ENCODE results near the gene TK2. TPM values are rescaled to one million over a fixed set of nuclear protein-coding genes. Genes with fewer than 3 reads are reported as not detected.
A peak's percentile ranks its signal among the peaks of the same experiment; 100 is the strongest.

TK2 gene
- total and polyA plus RNA-seq, 8 donors, result 31.4 to 41.2 (median 34.8) TPM

DNA sequence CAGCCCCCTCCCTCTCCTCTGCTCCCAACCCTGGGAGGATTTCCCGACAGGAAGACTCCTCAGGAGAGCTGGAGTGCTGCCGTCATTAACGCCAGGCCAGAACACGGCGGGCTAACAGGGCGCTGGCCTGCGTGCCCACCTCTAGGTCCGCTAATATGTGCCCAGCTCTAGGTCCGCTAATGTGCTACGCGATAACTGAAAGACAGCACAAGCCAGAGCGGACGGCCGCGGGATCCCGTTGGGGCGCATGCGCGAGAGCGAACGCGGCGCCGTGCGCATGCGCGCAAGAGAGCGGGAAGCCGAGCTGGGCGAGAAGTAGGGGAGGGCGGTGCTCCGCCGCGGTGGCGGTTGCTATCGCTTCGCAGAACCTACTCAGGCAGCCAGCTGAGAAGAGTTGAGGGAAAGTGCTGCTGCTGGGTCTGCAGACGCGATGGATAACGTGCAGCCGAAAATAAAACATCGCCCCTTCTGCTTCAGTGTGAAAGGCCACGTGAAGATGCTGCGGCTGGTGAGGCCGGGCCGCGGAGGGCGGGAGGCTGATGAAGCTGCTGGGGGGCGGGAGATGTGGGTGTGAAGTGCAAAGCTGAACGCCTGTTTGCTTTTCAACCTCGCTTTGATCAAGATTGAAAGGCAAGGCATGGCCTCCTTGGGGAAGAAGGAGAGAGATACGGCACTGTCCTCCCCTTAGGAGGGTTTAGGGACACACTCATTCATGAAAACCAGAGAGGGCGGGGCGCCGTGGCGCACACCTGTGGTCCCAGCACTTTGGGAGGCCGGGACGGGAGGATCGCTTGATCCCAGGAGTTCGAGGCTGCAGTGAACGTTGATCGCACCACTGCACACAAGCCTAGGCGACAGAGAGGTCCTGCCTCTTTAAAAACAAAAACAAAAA, 2.6 kb upstream of the TK2 start, which contains the start of gene CKLF:
Gene CKLF, plus strand, starts transcription at position 291 of the 892 bp plus-strand sequence. Its CDS starts 140 bp downstream, at position 431.
- Histone ChIP-seq H3K9me3 (no peaks in the 10 kb centered on the region), H3K4me3 (peak within 1 kb of the TSS; percentile 77 to 91), H3K27ac (peak within 1 kb of the TSS; percentile 96 to 98), H3K27me3 (no peaks in the 10 kb centered on the region), H3K4me1 (peaks cover 24 to 90% of the 10 kb centered on the region in 2 donors), H3K36me3 (peaks cover 0 to 7% of the 10 kb centered on the region in 2 donors)
- TF ChIP-seq, protein P1, sequence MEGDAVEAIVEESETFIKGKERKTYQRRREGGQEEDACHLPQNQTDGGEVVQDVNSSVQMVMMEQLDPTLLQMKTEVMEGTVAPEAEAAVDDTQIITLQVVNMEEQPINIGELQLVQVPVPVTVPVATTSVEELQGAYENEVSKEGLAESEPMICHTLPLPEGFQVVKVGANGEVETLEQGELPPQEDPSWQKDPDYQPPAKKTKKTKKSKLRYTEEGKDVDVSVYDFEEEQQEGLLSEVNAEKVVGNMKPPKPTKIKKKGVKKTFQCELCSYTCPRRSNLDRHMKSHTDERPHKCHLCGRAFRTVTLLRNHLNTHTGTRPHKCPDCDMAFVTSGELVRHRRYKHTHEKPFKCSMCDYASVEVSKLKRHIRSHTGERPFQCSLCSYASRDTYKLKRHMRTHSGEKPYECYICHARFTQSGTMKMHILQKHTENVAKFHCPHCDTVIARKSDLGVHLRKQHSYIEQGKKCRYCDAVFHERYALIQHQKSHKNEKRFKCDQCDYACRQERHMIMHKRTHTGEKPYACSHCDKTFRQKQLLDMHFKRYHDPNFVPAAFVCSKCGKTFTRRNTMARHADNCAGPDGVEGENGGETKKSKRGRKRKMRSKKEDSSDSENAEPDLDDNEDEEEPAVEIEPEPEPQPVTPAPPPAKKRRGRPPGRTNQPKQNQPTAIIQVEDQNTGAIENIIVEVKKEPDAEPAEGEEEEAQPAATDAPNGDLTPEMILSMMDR (IDR thresholded peaks at IDR 0.05), result no peak
- intact Hi-C loops (cut with DNase I), result no loop called here
- DNase-seq (peak; percentile 88 to 97 (median 94)), ATAC-seq (peak; percentile 85)

DNA sequence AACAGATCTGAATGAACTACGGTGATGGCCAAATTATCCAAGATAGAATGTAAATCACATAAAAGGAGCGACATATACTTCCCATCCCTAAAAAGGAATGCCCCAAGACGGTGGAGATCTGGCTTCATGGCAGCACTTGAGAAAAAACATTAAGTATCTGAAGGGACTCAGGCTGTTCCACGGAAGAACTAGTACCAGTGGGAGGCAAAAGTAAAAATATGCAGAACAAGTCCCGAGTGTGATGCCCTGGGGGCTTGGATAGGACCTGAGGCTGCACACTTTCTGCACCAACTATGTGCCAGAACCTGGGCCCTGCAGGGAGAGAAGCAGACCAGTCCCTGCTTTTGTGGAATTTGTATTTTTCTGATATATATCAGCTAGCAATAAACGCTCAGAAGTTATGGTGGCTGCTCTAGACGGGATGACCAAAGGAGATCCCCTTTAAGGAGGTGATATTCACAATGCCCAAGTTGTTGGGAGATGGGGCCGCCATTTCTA, 1.9 kb upstream of the TK2 start:
- Histone ChIP-seq H3K36me3 (no peaks in the 10 kb centered on the region), H3K9me3 (no peaks in the 10 kb centered on the region), H3K4me3 (peak overlapping the region; percentile 77 to 91), H3K27me3 (no peaks in the 10 kb centered on the region), H3K4me1 (peaks cover 24 to 84% of the 10 kb centered on the region in 2 donors), H3K27ac (peak overlapping the region; percentile 96 to 98)
- no peak for ATAC-seq
- TF ChIP-seq, protein P1 (IDR thresholded peaks at IDR 0.05), result no peak
- intact Hi-C loops (cut with DNase I), result no loop called here
- no peak for DNase-seq

DNA sequence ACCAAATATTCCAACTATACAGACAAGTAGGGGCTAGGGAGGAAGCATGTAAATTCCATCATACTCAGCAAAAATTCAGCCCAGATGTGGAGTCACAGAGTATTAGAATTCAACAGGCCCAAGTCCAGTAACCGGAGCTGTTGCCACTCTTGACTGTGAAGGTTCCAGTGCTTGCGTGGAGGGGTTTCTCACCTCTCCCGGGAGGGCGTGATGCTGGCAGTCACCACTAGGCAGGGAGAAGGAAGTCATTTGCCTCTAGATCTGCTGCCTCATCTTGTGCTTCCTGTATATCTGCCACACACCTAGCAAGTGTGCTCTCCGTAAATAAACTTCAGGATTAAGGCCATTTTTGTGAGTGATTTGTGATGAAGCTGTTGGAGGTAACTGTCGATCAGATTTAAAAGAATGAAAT, 1.4 kb upstream of the TK2 start:
- Histone ChIP-seq H3K36me3 (no peaks in the 10 kb centered on the region), H3K4me3 (peak overlapping the region in 1 of 2 donors; percentile 91), H3K27me3 (no peaks in the 10 kb centered on the region), H3K4me1 (peaks cover 24 to 79% of the 10 kb centered on the region in 2 donors), H3K9me3 (no peaks in the 10 kb centered on the region), H3K27ac (peak overlapping the region; percentile 96 to 98)
- ATAC-seq, result peak; percentile 10
- intact Hi-C loops (cut with DNase I), result no loop called here
- peak in 2 of 4 donors; percentile 33 to 62 for DNase-seq
- TF ChIP-seq, protein P1 (IDR thresholded peaks at IDR 0.05), result peak in 1 of 2 donors; percentile 57

DNA sequence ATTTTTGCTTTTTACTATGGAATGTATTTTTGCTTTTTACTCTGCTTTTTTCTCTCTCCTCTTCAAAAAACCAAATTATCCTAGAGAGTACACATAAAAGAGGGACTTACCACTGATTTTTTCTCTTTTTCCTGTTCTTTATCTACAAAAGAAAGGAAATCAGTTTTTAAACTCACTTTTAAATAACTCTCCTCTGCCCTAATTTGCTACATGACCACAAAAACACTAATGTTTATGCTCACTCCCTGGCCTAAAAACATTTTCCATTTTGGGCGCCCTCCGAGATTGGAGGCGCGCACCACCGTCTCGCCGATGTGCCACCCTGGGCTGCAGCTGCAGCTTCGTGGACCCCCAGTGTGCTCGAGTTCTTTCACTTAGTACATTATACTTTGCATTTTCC, 1.1 kb downstream of the TK2 start:
- Histone ChIP-seq H3K27me3 (no peaks in the 10 kb centered on the region), H3K4me1 (peaks cover 24 to 60% of the 10 kb centered on the region in 2 donors), H3K27ac (peak overlapping the region; percentile 96 to 98), H3K9me3 (no peaks in the 10 kb centered on the region), H3K4me3 (peak overlapping the region; percentile 69 to 80), H3K36me3 (no peaks in the 10 kb centered on the region)
- TF ChIP-seq, protein P1 (IDR thresholded peaks at IDR 0.05), result no peak
- ATAC-seq (no peak), DNase-seq (no peak)
- intact Hi-C loops (cut with DNase I), result no loop called here

DNA sequence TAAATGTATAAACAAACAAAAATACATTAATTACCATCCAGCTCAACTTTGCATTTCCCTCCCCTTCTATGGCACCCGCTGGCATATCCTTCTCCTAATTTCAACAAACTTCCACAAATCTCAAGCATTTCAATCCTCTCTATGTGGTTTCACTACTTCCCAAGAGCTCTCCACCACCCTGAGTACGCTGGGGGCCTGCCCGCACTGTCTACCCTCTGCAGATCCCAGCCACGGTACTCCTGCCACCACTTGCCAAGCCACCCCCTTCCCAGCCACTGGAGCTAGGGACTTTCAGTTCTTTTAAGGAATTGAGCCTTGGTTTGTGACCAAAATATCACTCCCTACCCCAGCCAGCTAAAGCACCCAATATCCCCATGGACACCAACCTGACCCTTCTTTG, 1.9 kb downstream of the TK2 start:
- ATAC-seq (no peak), DNase-seq (no peak)
- H3K9me3 ChIP-seq, result no peaks in the 10 kb centered on the region
- no peaks in the 10 kb centered on the region for H3K27me3 ChIP-seq
- no peak overlapping the region for H3K4me3 ChIP-seq
- H3K4me1 ChIP-seq, result peaks cover 22 to 55% of the 10 kb centered on the region in 2 donors
- intact Hi-C loops (cut with DNase I), result no loop called here
- no peaks in the 10 kb centered on the region for H3K36me3 ChIP-seq
- TF ChIP-seq, protein P1 (IDR thresholded peaks at IDR 0.05), result no peak
- H3K27ac ChIP-seq, result peak overlapping the region; percentile 96 to 98

Data from left lung (tissue), 10 donors.